HCT116 (cell line): Measurements from ENCODE around the gene ELAVL2. TPM values are rescaled to one million over a fixed set of nuclear protein-coding genes. Genes with fewer than 3 reads are reported as not detected.

Experiments
- ATAC-seq: fragments of 200-7000 bp; cut with Tn5 transposase; 2 replicates; pipeline ENCODE4 v1.9.1; 2020; ENCODE audit warnings: mild to moderate bottlenecking, moderate library complexity
- BruUV-seq: library from RNA; stranded (reverse); fragments of 400-500 nt; replicated peaks from 2 replicates; lab custom pipeline; 2021; lab: Mats Ljungman, UMichigan
- CTCF ChIA-PET: fragments of 300-600 bp; sonication (Branson Sonifier 250); formaldehyde crosslinking; loops from one replicate; lab custom pipeline; 2021; ENCODE audit warnings: antibody characterized with exemption; lab: Charles Lee
- POLR2A ChIA-PET: fragments of 300-600, 350-600 bp; sonication (Branson Sonifier 250); formaldehyde crosslinking; loops from one replicate; lab custom pipeline; 2021; ENCODE audit warnings: antibody characterized with exemption; lab: Charles Lee
- RAD21 ChIA-PET, 2 experiments: fragments of 300-600 bp; sonication (Branson Sonifier 250); formaldehyde crosslinking; loops; one replicate each; lab custom pipeline; 2023; ENCODE audit warnings: low total read pairs in 2 of 2; ENCODE audit not compliant: uncharacterized antibody in 2 of 2, unreplicated experiment in 2 of 2, low non-redundant PET in 1 of 2; lab: Charles Lee
- DNase-seq: peaks from one replicate; pipeline ENCODE4 v3.0.0-alpha.2; 2010; ENCODE audit warnings: low read depth, low spot score
- H2AFZ ChIP-seq: fragments of 200-600 bp; shearing (Covaris generic), sonication (generic); 2 replicates; pipeline ENCODE4 v1.6.1; 2017; ENCODE audit warnings: low read depth, mixed run types, mixed read lengths, antibody characterized with exemption, low read length; ENCODE audit not compliant: poor library complexity, severe bottlenecking
- H3K27ac ChIP-seq: 2 replicates; pipeline ENCODE4 v1.5.1; 2012; ENCODE audit warnings: low read depth, low read length
- H3K27me3 ChIP-seq: fragments of 200-600 bp; sonication (generic); 2 replicates; pipeline ENCODE4 v1.6.1; 2016; ENCODE audit warnings: mixed run types, low read length, mixed read lengths; ENCODE audit not compliant: insufficient read depth
- H3K36me3 ChIP-seq, 2 experiments: fragments of 200-500 bp in 1 of 2; fragments of 200-600 bp in 1 of 2; sonication (Bioruptor generic) in 1 of 2; sonication (generic) in 1 of 2; 2 replicates each; pipeline versions ENCODE4 v1.5.1 to v1.6.1; 2014 to 2016; ENCODE audit warnings: low read length in 2 of 2, inconsistent platforms in 1 of 2, mixed read lengths in 1 of 2, mixed run types in 1 of 2; ENCODE audit not compliant: insufficient read depth in 2 of 2, control insufficient read depth in 1 of 2
- H3K4me1 ChIP-seq, 2 experiments: fragments of 200-600 bp in 1 of 2; sonication (generic) in 1 of 2; 2 replicates each; pipeline versions ENCODE4 v1.5.1 to v1.6.1; 2012 to 2017; ENCODE audit warnings: low read length in 2 of 2, inconsistent platforms in 1 of 2, mild to moderate bottlenecking in 1 of 2, mixed read lengths in 1 of 2, mixed run types in 1 of 2, moderate library complexity in 1 of 2; ENCODE audit not compliant: insufficient read depth in 2 of 2, control insufficient read depth in 1 of 2
- H3K4me2 ChIP-seq: fragments of 200-600 bp; sonication (generic); 2 replicates; pipeline ENCODE4 v1.6.1; 2017; ENCODE audit warnings: mixed run types, low read length, mixed read lengths
- H3K4me3 ChIP-seq, 2 experiments: fragments of 200-600 bp in 1 of 2; sonication (generic) in 1 of 2; replicated peaks in 1 of 2; 2 replicates each; pipeline ENCODE4 v1.5.1; 2011 to 2016; ENCODE audit warnings: low read length in 2 of 2, control low read depth in 1 of 2, low read depth in 1 of 2, mild to moderate bottlenecking in 1 of 2, mixed read lengths in 1 of 2, mixed run types in 1 of 2
- H3K79me2 ChIP-seq: fragments of 200-600 bp; sonication (generic); 2 replicates; pipeline ENCODE4 v1.6.1; 2017; ENCODE audit warnings: mild to moderate bottlenecking, mixed run types, low read length, moderate library complexity, mixed read lengths; ENCODE audit not compliant: insufficient read depth
- H3K9ac ChIP-seq: fragments of 200-600 bp; sonication (generic); 2 replicates; pipeline ENCODE4 v1.6.1; 2016; ENCODE audit warnings: low read length, mixed read lengths
- H3K9me2 ChIP-seq: fragments of 200-600 bp; sonication (generic), shearing (Covaris generic); 2 replicates; pipeline ENCODE4 v1.6.1; 2017; ENCODE audit warnings: mixed run types, mild to moderate bottlenecking, moderate library complexity; ENCODE audit not compliant: insufficient read depth
- H3K9me3 ChIP-seq, 2 experiments: fragments of 200-500 bp in 1 of 2; fragments of 200-600 bp in 1 of 2; sonication (Bioruptor generic) in 1 of 2; sonication (generic) in 1 of 2; 2 replicates each; pipeline ENCODE4 v1.6.1; 2014 to 2017; ENCODE audit warnings: low read length in 2 of 2, mixed read lengths in 2 of 2, inconsistent platforms in 1 of 2, low read depth in 1 of 2, mild to moderate bottlenecking in 1 of 2, mixed run types in 1 of 2, moderate library complexity in 1 of 2; ENCODE audit not compliant: control insufficient read depth in 1 of 2, insufficient read depth in 1 of 2
- H4K20me1 ChIP-seq: fragments of 200-600 bp; sonication (generic), shearing (Covaris generic); 2 replicates; pipeline ENCODE4 v1.6.1; 2017; ENCODE audit warnings: mixed run types, mild to moderate bottlenecking, moderate library complexity; ENCODE audit not compliant: insufficient read depth
- ATF3 ChIP-seq: IDR thresholded peaks from 2 replicates; pipeline ENCODE4 v1.6.1; 2012
- CBX3 ChIP-seq: IDR thresholded peaks from 2 replicates; pipeline ENCODE4 v1.6.1; 2012; ENCODE audit warnings: low read depth
- EGR1 ChIP-seq: IDR thresholded peaks from 2 replicates; pipeline ENCODE4 v1.6.1; 2012; ENCODE audit warnings: low read depth
- ELF1 ChIP-seq: IDR thresholded peaks from 2 replicates; pipeline ENCODE4 v1.6.1; 2012; ENCODE audit warnings: low read depth, borderline replicate concordance
- EZH2phosphoT487 ChIP-seq: fragments of 200-600 bp; IDR thresholded peaks from 2 replicates; pipeline ENCODE4 v1.6.1; 2018; ENCODE audit warnings: antibody characterized with exemption, borderline replicate concordance
- JUND ChIP-seq: IDR thresholded peaks from 2 replicates; pipeline ENCODE4 v1.6.1; 2012
- MAX ChIP-seq: IDR thresholded peaks from 2 replicates; pipeline ENCODE4 v1.6.1; 2012
- POLR2AphosphoS5 ChIP-seq: IDR thresholded peaks from 2 replicates; pipeline ENCODE4 v1.6.1; 2011; ENCODE audit warnings: mild to moderate bottlenecking, low read depth, low read length, moderate library complexity
- SRF ChIP-seq: IDR thresholded peaks from 2 replicates; pipeline ENCODE4 v1.6.1; 2012; ENCODE audit warnings: low read depth
- TCF7L2 ChIP-seq: IDR thresholded peaks from 2 replicates; pipeline ENCODE4 v1.7.0; 2011; ENCODE audit warnings: borderline replicate concordance, inconsistent platforms; ENCODE audit not compliant: insufficient read depth, insufficient read length; ENCODE audit errors: extremely low read depth
- YY1 ChIP-seq: IDR thresholded peaks from 2 replicates; pipeline ENCODE4 v1.6.1; 2011; ENCODE audit warnings: low read length, low read depth, moderate library complexity, mild to moderate bottlenecking; ENCODE audit not compliant: insufficient replicate concordance; ENCODE audit errors: extremely low read depth
- ZBTB33 ChIP-seq: IDR thresholded peaks from 2 replicates; pipeline ENCODE4 v1.6.1; 2011; ENCODE audit warnings: mild to moderate bottlenecking, low read length, moderate library complexity; ENCODE audit not compliant: insufficient replicate concordance; ENCODE audit errors: extremely low read depth
- ZNF274 ChIP-seq: fragments of 200-500 bp; sonication (Bioruptor generic); IDR thresholded peaks from 2 replicates; pipeline ENCODE4 v1.6.1; 2014; ENCODE audit warnings: mild to moderate bottlenecking, low read depth, low read length, inconsistent platforms
- intact Hi-C: fragments of 100-400 bp; cut with micrococcal nuclease; formaldehyde crosslinking; loops from 2 replicates; pipeline ENCODE4 v1.10.0; 2022
- total RNA-seq: library from RNA; stranded (reverse); gene quantifications from one replicate; pipeline ENCODE4 v1.2.1, GENCODE V29; 2021; ENCODE audit not compliant: unreplicated experiment
- TF ChIP-seq, protein P1 (sequence below): IDR thresholded peaks from 2 replicates; pipeline ENCODE4 v1.6.1; 2012; ENCODE audit warnings: low read depth

ELAVL2 gene
- total RNA-seq, 1 experiment from 2014 or later = not detected

GRCh38 chr9:23682891-23683431 lies 143.1 kb downstream of the ELAVL2 start:
- no peak for ATAC-seq
- intact Hi-C loops = no loop called here
- no peaks in the 10 kb centered on the region for H3K4me1 ChIP-seq
- H3K9me2 ChIP-seq = no peaks in the 10 kb centered on the region
- H3K4me3 ChIP-seq = no peak overlapping the region
- no TSS peak for BruUV-seq
- H3K4me2 ChIP-seq = no peak overlapping the region
- no peak for DNase-seq
- H4K20me1 ChIP-seq = no peaks in the 10 kb centered on the region
- H2AFZ ChIP-seq = no peak overlapping the region
- ChIA-PET POLR2A (no interaction called here), RAD21 (no interaction called here), CTCF (no interaction called here)
- H3K27ac ChIP-seq = no peak overlapping the region
- H3K36me3 ChIP-seq = no peaks in the 10 kb centered on the region
- H3K9me3 ChIP-seq = peaks cover 0 to 28% of the 10 kb centered on the region in 2 experiments; a peak in 3 of 4 replicates
- H3K27me3 ChIP-seq = no peaks in the 10 kb centered on the region
- no peaks in the 10 kb centered on the region for H3K79me2 ChIP-seq
- TF ChIP-seq JUND (no peak), SRF (no peak), MAX (no peak), YY1 (no peak), ATF3 (no peak), POLR2AphosphoS5 (no peak), EGR1 (no peak), CBX3 (no peak), EZH2phosphoT487 (no peak), ELF1 (no peak), TCF7L2 (no peak), ZNF274 (no peak), ZBTB33 (no peak)
- TF ChIP-seq, protein P1, sequence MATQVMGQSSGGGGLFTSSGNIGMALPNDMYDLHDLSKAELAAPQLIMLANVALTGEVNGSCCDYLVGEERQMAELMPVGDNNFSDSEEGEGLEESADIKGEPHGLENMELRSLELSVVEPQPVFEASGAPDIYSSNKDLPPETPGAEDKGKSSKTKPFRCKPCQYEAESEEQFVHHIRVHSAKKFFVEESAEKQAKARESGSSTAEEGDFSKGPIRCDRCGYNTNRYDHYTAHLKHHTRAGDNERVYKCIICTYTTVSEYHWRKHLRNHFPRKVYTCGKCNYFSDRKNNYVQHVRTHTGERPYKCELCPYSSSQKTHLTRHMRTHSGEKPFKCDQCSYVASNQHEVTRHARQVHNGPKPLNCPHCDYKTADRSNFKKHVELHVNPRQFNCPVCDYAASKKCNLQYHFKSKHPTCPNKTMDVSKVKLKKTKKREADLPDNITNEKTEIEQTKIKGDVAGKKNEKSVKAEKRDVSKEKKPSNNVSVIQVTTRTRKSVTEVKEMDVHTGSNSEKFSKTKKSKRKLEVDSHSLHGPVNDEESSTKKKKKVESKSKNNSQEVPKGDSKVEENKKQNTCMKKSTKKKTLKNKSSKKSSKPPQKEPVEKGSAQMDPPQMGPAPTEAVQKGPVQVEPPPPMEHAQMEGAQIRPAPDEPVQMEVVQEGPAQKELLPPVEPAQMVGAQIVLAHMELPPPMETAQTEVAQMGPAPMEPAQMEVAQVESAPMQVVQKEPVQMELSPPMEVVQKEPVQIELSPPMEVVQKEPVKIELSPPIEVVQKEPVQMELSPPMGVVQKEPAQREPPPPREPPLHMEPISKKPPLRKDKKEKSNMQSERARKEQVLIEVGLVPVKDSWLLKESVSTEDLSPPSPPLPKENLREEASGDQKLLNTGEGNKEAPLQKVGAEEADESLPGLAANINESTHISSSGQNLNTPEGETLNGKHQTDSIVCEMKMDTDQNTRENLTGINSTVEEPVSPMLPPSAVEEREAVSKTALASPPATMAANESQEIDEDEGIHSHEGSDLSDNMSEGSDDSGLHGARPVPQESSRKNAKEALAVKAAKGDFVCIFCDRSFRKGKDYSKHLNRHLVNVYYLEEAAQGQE = no peak
- TF ChIP-seq, all 23 proteins: peak for 0
- no peak overlapping the region for H3K9ac ChIP-seq
